Upper lobe of left lung (tissue), 4 donors: Measurements from ENCODE around the gene SETD4.

Experiments
- CTCF ChIP-seq, 6 experiments: fragments of 450-650 bp in 4 of 6; fragments of 200-600 bp in 2 of 6; sonication (generic) in 2 of 6; IDR thresholded peaks; one replicate each; pipeline ENCODE4 v1.5.1; 2016 to 2019; ENCODE audit warnings: antibody characterized with exemption in 6 of 6
- EP300 ChIP-seq, 4 donors: sonication (generic); formaldehyde crosslinking; IDR thresholded peaks; one replicate each; pipeline ENCODE4 v1.5.1; 2017; ENCODE audit warnings: antibody characterized with exemption in 4 of 4, control low read depth in 2 of 4
- POLR2A ChIP-seq, 4 donors: fragments of 450-650 bp; IDR thresholded peaks; one replicate each; pipeline ENCODE4 v1.5.1; 2016 to 2017; ENCODE audit warnings: antibody characterized with exemption in 4 of 4, mild to moderate bottlenecking in 2 of 4
- POLR2AphosphoS5 ChIP-seq, 2 donors: sonication (generic); formaldehyde crosslinking; IDR thresholded peaks; one replicate each; pipeline ENCODE4 v1.5.1; 2017; ENCODE audit warnings: antibody characterized with exemption in 2 of 2

GRCh38 chr21:36096398-36097290 lies 36.3 kb upstream of the SETD4 start:
- no peak for TF ChIP-seq CTCF (IDR thresholded peaks at IDR 0.05)
- no peak for TF ChIP-seq POLR2AphosphoS5 (IDR thresholded peaks at IDR 0.05)
- no peak for TF ChIP-seq POLR2A (IDR thresholded peaks at IDR 0.05)
- no peak for TF ChIP-seq EP300 (IDR thresholded peaks at IDR 0.05)
